ENCODE results near the gene SMAD9. TPM values are rescaled to one million over a fixed set of nuclear protein-coding genes. Genes with fewer than 3 reads are reported as not detected.

SMAD9 gene
- total and polyA plus RNA-seq, 2 of the 13 experiments (the other 11 are each of a cell fraction or from before 2014, with no cell fraction given): 4.2 to 7.7 TPM

- TF ChIP-seq ZNF800 (CRISPR knock-in tag; IDR thresholded peaks at IDR 0.05) (no peak; the same call in 1 of the 2 replicates), ZBTB43 (CRISPR knock-in tag; conservative IDR thresholded peaks at IDR 0.05) (no peak), MAFK (conservative IDR thresholded peaks at IDR 0.05 in 1 of 2, IDR thresholded peaks at IDR 0.05 in 1 of 2; ENCODE audit: low read length in 2 of 2) (no peak), CSRNP2 (CRISPR knock-in tag; conservative IDR thresholded peaks at IDR 0.05; ENCODE audit: low read depth) (no peak), ZNF205 (CRISPR knock-in tag; IDR thresholded peaks at IDR 0.05) (no peak), ZNF775 (CRISPR knock-in tag; IDR thresholded peaks at IDR 0.05; ENCODE audit: borderline replicate concordance) (no peak), ZNF550 (CRISPR knock-in tag; IDR thresholded peaks at IDR 0.05; ENCODE audit: borderline replicate concordance) (no peak), CEBPB (IDR thresholded peaks at IDR 0.05; ENCODE audit: borderline replicate concordance, low read depth, low read length) (peak; percentile 76), IKZF1 (IDR thresholded peaks at IDR 0.05) (no peak), BCLAF1 (IDR thresholded peaks at IDR 0.05) (no peak), MLXIP (CRISPR knock-in tag; IDR thresholded peaks at IDR 0.05; ENCODE audit: borderline replicate concordance) (no peak), KLF13 (CRISPR knock-in tag; IDR thresholded peaks at IDR 0.05) (no peak), ZBTB21 (CRISPR knock-in tag; IDR thresholded peaks at IDR 0.05) (no peak), ZNF253 (CRISPR knock-in tag; IDR thresholded peaks at IDR 0.05; ENCODE audit: borderline replicate concordance) (no peak)
- TF ChIP-seq, protein P1, sequence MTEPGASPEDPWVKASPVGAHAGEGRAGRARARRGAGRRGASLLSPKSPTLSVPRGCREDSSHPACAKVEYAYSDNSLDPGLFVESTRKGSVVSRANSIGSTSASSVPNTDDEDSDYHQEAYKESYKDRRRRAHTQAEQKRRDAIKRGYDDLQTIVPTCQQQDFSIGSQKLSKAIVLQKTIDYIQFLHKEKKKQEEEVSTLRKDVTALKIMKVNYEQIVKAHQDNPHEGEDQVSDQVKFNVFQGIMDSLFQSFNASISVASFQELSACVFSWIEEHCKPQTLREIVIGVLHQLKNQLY (CRISPR knock-in tag; IDR thresholded peaks at IDR 0.05): no peak
Observed at GRCh38 chr13:36818804-36819738, 101.0 kb downstream of the SMAD9 start, which contains the start of gene RFXAP (continued).

All from HepG2 (cell line).